Small intestine (tissue), 7 donors: ENCODE data around the gene ROR1. TPM values are rescaled to one million over a fixed set of nuclear protein-coding genes. Genes with fewer than 3 reads are reported as not detected.

Experiments
- DNase-seq, 2 donors: peaks; one replicate each; pipeline versions ENCODE4 v3.0.0 to v3.0.0-alpha.2; 2013
- FAIRE-seq: peaks from 2 replicates; lab custom pipeline; 2012; peaks lifted over from hg19 to GRCh38; lab: Jason Lieb, UNC
- H3K27ac ChIP-seq, 3 donors: one replicate each; pipeline ENCODE4 v1.5.1; 2013; ENCODE audit warnings: low read length in 2 of 3, mild to moderate bottlenecking in 2 of 3, control low read depth in 1 of 3, inconsistent platforms in 1 of 3, low read depth in 1 of 3, moderate library complexity in 1 of 3
- H3K27me3 ChIP-seq, 3 donors: one replicate each; pipeline ENCODE4 v1.6.1; 2013; ENCODE audit warnings: low read length in 3 of 3, inconsistent platforms in 1 of 3; ENCODE audit not compliant: control insufficient read depth in 3 of 3, insufficient read depth in 3 of 3
- H3K36me3 ChIP-seq, 3 donors: one replicate each; pipeline ENCODE4 v1.6.1; 2013; ENCODE audit warnings: low read length in 3 of 3, inconsistent platforms in 1 of 3, low read depth in 1 of 3, mild to moderate bottlenecking in 1 of 3, moderate library complexity in 1 of 3; ENCODE audit not compliant: control insufficient read depth in 3 of 3, insufficient read depth in 2 of 3
- H3K4me1 ChIP-seq, 3 donors: one replicate each; pipeline ENCODE4 v1.6.1; 2013; ENCODE audit warnings: low read length in 2 of 3, inconsistent platforms in 1 of 3, low read depth in 1 of 3, mild to moderate bottlenecking in 1 of 3, moderate library complexity in 1 of 3; ENCODE audit not compliant: control insufficient read depth in 3 of 3, insufficient read depth in 2 of 3
- H3K4me3 ChIP-seq, 3 donors: one replicate each; pipeline ENCODE4 v1.5.1; 2013; ENCODE audit warnings: low read length in 3 of 3, control low read depth in 1 of 3, inconsistent platforms in 1 of 3, low read depth in 1 of 3, mild to moderate bottlenecking in 1 of 3, moderate library complexity in 1 of 3
- H3K9me3 ChIP-seq, 2 donors: one replicate each; pipeline ENCODE4 v1.6.1; 2013; ENCODE audit warnings: low read depth in 1 of 2, low read length in 1 of 2; ENCODE audit not compliant: control insufficient read depth in 2 of 2, insufficient read depth in 1 of 2
- WGBS, 3 donors: extraction: QIAGEN DNeasy Blood & Tissue Kit; methylation state at CpG; one replicate each; pipeline ENCODE4 v1.1.7; 2013; 5-methylcytosine and 5-hydroxymethylcytosine counted together
- polyA plus RNA-seq, 4 donors: library from polyadenylated mRNA; stranded (reverse) in 3 of 4; unstranded in 1 of 4; fragments of 200-250 nt in 3 of 4; fragments of 120-200 nt in 1 of 4; gene quantifications; one replicate each; pipeline versions ENCODE4 v1.2.1 to v1.2.3, GENCODE V29; 2013
- donor health status: healthy with polysubstance abuse.
- donor health status: control.
- donor health status: control.
- donor health status: Bipolar disorder and iron deficiency.
- donor health status: healthy.

Gene ROR1
- polyA plus RNA-seq, 4 donors = 0.22 to 3.6 (median 3.2) TPM; not detected in 1

DNA sequence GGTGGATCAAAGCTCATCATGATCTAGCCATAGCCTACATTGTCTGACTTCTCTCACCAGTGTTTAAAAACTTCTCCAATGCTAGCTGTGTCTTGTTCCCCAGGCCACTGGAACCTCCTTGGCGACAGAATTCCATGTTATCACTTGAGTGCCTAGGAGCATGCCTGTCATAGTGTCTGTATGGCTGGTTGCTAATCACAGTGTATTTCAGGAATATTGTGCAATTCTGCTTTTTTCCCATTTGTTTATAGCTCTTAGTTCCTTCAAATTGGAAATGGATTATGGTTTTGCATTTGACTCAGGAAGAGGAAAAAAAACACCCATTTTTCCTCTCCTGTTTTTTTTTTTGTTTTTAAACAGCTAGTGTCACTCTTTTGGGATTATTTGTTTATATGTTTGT, 25.5 kb downstream of the ROR1 start:
- FAIRE-seq (no peak), DNase-seq (no peak)
- Histone ChIP-seq H3K27ac (no peak overlapping the region), H3K27me3 (no peaks in the 10 kb centered on the region), H3K4me1 (peaks cover 0 to 6% (median 0%) of the 10 kb centered on the region in 3 donors), H3K9me3 (no peaks in the 10 kb centered on the region), H3K4me3 (no peak overlapping the region), H3K36me3 (no peaks in the 10 kb centered on the region)
- 81 to 92% (median 85%) methylated on average over 1 of the region's 1 CpG for WGBS, 3 donors

DNA sequence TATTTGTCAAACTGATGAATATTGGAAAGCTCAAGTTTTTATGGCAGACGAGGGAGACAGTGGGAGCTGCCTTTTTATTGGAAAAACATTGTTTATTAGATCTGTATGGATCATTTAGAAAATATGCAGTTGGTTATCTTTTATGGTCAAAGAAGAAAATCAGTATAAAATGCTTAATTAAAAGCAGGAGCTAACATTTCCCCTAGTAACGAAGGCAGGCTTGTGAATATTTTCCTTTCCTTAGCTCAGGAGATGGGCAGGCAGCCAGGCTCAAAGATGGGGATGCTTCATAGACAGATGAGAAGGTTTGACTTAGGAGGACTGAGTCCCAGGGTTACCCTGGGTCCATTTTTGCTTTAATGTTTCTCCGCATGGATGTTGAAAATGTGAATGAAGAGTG, 26.0 kb downstream of the ROR1 start:
- Histone ChIP-seq H3K36me3 (no peaks in the 10 kb centered on the region), H3K9me3 (no peaks in the 10 kb centered on the region), H3K27me3 (no peaks in the 10 kb centered on the region), H3K4me1 (peaks cover 0 to 11% (median 2%) of the 10 kb centered on the region in 3 donors), H3K4me3 (no peak overlapping the region), H3K27ac (no peak overlapping the region)
- FAIRE-seq (no peak), DNase-seq (no peak)
- WGBS, 3 donors = 52 to 89% (median 72%) methylated on average over 3 of the region's 3 CpGs

GRCh38 chr1:63802109-63802508, 28.3 kb downstream of the ROR1 start:
- no peak for FAIRE-seq
- Histone ChIP-seq H3K27me3 (no peaks in the 10 kb centered on the region), H3K9me3 (no peaks in the 10 kb centered on the region), H3K36me3 (no peaks in the 10 kb centered on the region), H3K4me1 (peaks cover 0 to 18% (median 2%) of the 10 kb centered on the region in 3 donors), H3K27ac (no peak overlapping the region), H3K4me3 (no peak overlapping the region)
- no peak for DNase-seq
- WGBS, 3 donors = 77 to 82% (median 80%) methylated on average over 3 of the region's 3 CpGs

DNA sequence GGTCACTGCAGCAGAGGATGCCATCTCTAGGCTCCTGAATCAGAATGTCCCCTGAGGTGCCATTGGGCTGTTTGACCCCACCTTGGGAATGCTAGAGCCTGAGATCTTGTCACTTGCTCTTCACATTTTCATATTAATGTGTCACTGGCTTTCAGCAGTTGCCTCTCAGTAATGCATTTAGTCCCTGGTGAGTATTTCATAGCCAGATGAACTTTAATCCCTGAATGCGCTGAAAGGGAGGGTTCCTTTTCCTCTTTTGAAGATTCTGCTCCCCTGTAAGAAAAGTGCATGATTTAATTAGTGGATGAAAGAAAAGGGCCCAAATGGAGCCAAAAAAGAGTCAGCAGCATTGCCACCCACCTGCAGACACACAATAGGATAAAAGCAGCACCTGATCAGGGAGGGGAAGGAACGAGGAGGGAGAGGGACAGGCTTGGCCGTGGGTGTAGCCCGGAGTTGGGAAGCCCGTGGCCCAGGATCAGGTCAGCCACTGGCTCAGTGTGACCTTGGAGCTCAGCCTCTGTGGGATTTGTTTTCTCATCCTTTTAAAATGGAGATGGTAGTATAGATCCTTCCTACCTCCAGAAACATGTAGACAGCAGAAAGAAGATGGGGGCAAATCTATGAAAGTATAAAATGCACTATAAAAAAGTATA, 31.1 kb downstream of the ROR1 start:
- Histone ChIP-seq H3K4me1 (peaks cover 0 to 16% (median 2%) of the 10 kb centered on the region in 3 donors), H3K4me3 (peak overlapping the region in 1 of 3 donors; percentile 10), H3K9me3 (peaks cover 0 to 6% of the 10 kb centered on the region in 2 donors), H3K27me3 (no peaks in the 10 kb centered on the region), H3K36me3 (no peaks in the 10 kb centered on the region), H3K27ac (peak overlapping the region in 2 of 3 donors; percentile 14 to 23)
- 7 to 43% (median 32%) methylated on average over 5 of the region's 5 CpGs for WGBS, 3 donors
- DNase-seq = peak; percentile 46 to 74
- FAIRE-seq = no peak

DNA sequence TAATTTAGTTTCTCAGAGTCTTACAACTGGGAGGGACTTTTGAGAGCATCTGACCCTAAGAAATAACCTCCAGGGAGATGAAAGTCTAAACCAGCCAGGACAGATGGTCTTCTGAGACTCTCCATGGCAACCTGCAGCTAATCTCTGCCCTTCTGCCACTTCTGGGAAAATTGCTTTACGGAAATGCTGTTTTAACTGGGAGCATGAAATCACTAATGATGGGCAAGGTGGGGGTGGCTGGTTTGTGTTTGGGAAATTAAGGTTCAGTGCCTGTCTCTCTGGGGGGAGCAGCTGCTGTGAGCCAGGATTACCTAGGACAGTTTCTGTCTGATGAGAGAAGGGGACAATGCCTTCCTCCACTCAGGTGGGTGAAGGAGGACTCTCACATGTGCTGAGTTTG, 33.2 kb downstream of the ROR1 start:
- peaks cover 0 to 16% (median 2%) of the 10 kb centered on the region in 3 donors for H3K4me1 ChIP-seq
- 67 to 77% (median 72%) methylated on average over 1 of the region's 1 CpG for WGBS, 3 donors
- H3K27ac ChIP-seq = no peak overlapping the region
- peaks cover 0 to 6% of the 10 kb centered on the region in 2 donors for H3K9me3 ChIP-seq
- no peak overlapping the region for H3K4me3 ChIP-seq
- no peak for FAIRE-seq
- H3K27me3 ChIP-seq = no peaks in the 10 kb centered on the region
- H3K36me3 ChIP-seq = no peaks in the 10 kb centered on the region
- DNase-seq = no peak

GRCh38 chr1:63810936-63811469, 37.2 kb downstream of the ROR1 start:
- DNase-seq (no peak), FAIRE-seq (no peak)
- Histone ChIP-seq H3K9me3 (peaks cover 1 to 11% of the 10 kb centered on the region in 2 donors), H3K27me3 (no peaks in the 10 kb centered on the region), H3K36me3 (no peaks in the 10 kb centered on the region), H3K27ac (no peak overlapping the region), H3K4me3 (no peak overlapping the region), H3K4me1 (peaks cover 0 to 3% (median 0%) of the 10 kb centered on the region in 3 donors)
- 59 to 94% (median 74%) methylated on average over 3 of the region's 3 CpGs for WGBS, 3 donors

DNA sequence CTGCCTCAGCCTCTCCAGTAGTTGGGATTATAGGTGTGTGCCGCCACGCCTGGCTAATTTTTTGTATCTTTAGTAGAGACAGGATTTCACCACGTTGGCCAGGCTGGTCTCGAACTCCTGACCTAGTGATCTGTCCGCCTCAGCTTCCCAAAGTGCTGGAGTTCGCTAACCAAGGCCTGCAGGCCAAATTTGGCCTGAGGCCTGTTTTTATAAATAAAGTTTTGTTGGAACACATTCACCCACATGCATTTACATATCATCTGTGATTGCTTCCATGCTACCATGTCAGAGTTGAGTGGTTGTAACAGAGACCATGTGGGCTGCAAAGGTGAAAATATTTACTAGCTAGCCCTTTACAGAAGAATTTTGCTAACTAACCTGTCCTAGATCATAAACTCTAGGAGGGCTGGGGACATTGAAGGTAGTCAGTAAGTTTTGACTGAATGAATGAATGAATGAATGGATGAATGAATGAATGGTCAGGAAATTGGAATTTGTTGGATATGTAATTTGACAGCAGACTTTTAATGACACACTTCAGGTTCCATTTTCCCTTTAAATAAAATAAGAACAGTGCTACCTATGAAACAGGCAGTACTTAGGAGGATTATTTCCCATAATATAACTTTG, 38.4 kb downstream of the ROR1 start:
- WGBS, 3 donors = 85 to 94% (median 94%) methylated on average over 6 of the region's 6 CpGs
- no peak for FAIRE-seq

GRCh38 chr1:63813829-63814277, 40.0 kb downstream of the ROR1 start:
- H3K36me3 ChIP-seq = no peaks in the 10 kb centered on the region
- WGBS, 3 donors = 57 to 78% (median 66%) methylated on average over 3 of the region's 3 CpGs
- FAIRE-seq (no peak), DNase-seq (no peak)
- H3K4me3 ChIP-seq = no peak overlapping the region
- H3K27me3 ChIP-seq = no peaks in the 10 kb centered on the region
- no peak overlapping the region for H3K27ac ChIP-seq
- H3K9me3 ChIP-seq = peaks cover 1 to 11% of the 10 kb centered on the region in 2 donors
- peaks cover 0 to 14% (median 4%) of the 10 kb centered on the region in 3 donors for H3K4me1 ChIP-seq

More for the DNA sequence above, 38.4 kb downstream of the ROR1 start:
- peaks cover 1 to 17% of the 10 kb centered on the region in 2 donors for H3K9me3 ChIP-seq
- no peak overlapping the region for H3K27ac ChIP-seq
- H3K27me3 ChIP-seq = no peaks in the 10 kb centered on the region
- DNase-seq = no peak
- peaks cover 0 to 8% (median 0%) of the 10 kb centered on the region in 3 donors for H3K4me1 ChIP-seq
- no peaks in the 10 kb centered on the region for H3K36me3 ChIP-seq
- no peak overlapping the region for H3K4me3 ChIP-seq
